Renal cortex interstitium (tissue), 11 donors: ENCODE data around the gene SEMA4B. TPM values are rescaled to one million over a fixed set of nuclear protein-coding genes. Genes with fewer than 3 reads are reported as not detected.
A peak's percentile ranks its signal among the peaks of the same experiment; 100 is the strongest.
"Not testable (repeated sequence)": the region's sequence is repeated elsewhere in the genome, so short reads cannot be mapped to it uniquely, and the experiment has no call there.

ENCODE experiments used
- DNase-seq, 11 donors: peaks; one replicate each; pipeline ENCODE4 v3.0.0-alpha.2; 2013; ENCODE audit warnings: low read depth in 9 of 11, low spot score in 4 of 11; ENCODE audit errors: extremely low read depth in 1 of 11
- polyA plus RNA-seq, 3 donors: library from polyadenylated mRNA; unstranded; fragments of 120-200 nt; gene quantifications; one replicate each; pipeline ENCODE4 v1.2.1, GENCODE V29; 2013; ENCODE audit not compliant: insufficient read length in 3 of 3

SEMA4B gene
- polyA plus RNA-seq, 3 donors, result 32.0 to 46.5 (median 44.4) TPM

GRCh38 chr15:90171623-90172022 is 29.5 kb upstream of the SEMA4B start:
- no peak for DNase-seq

GRCh38 chr15:90173372-90173771 is 27.8 kb upstream of the SEMA4B start:
- no peak for DNase-seq

GRCh38 chr15:90174140-90174875 is 26.8 kb upstream of the SEMA4B start:
- DNase-seq, result no peak

GRCh38 chr15:90177012-90177411 is 24.1 kb upstream of the SEMA4B start:
- DNase-seq, result no peak

GRCh38 chr15:90178468-90179435 is 22.4 kb upstream of the SEMA4B start:
- no peak for DNase-seq

- DNase-seq, result no peak
Measured at GRCh38 chr15:90181776-90182175, 19.4 kb upstream of the SEMA4B start.

- DNase-seq, result peak in 2 of 11 donors; percentile 69 to 72
Measured at GRCh38 chr15:90184119-90184785, 16.9 kb upstream of the SEMA4B start.

GRCh38 chr15:90184786-90185704 is 16.1 kb upstream of the SEMA4B start:
- peak in 1 of 11 donors; percentile 71 for DNase-seq

GRCh38 chr15:90187257-90187868 is 13.8 kb upstream of the SEMA4B start:
- no peak for DNase-seq

GRCh38 chr15:90188065-90188464 is 13.1 kb upstream of the SEMA4B start:
- not testable (repeated sequence) for DNase-seq

GRCh38 chr15:90188914-90189748 is 12.0 kb upstream of the SEMA4B start:
- no peak for DNase-seq

GRCh38 chr15:90189781-90190467 is 11.2 kb upstream of the SEMA4B start:
- no peak for DNase-seq

- DNase-seq, result no peak
Measured at GRCh38 chr15:90190606-90191343, 10.4 kb upstream of the SEMA4B start.

GRCh38 chr15:90191344-90191687 is 9.8 kb upstream of the SEMA4B start:
- no peak for DNase-seq

GRCh38 chr15:90191794-90192509 is 9.2 kb upstream of the SEMA4B start:
- DNase-seq, result peak in 9 of 11 donors; percentile 72 to 90 (median 84)
